DOHH2 (cell line): Measurements from ENCODE around the gene RBP2.

Experiments
- H3F3A ChIP-seq: fragments of 200-600 bp; sonication (generic), shearing (Covaris generic); 2 replicates; pipeline ENCODE4 v1.6.0; 2016; ENCODE audit warnings: antibody characterized with exemption, mild to moderate bottlenecking; ENCODE audit not compliant: control insufficient read depth, insufficient read depth
- H3K27ac ChIP-seq: fragments of 200-600 bp; sonication (generic); 2 replicates; pipeline ENCODE4 v1.5.1; 2014; ENCODE audit warnings: low read depth, mild to moderate bottlenecking, low read length, moderate library complexity
- H3K27me3 ChIP-seq: fragments of 200-600 bp; sonication (generic); 2 replicates; pipeline ENCODE4 v1.6.1; 2014; ENCODE audit warnings: mild to moderate bottlenecking, low read length, mixed read lengths; ENCODE audit not compliant: control insufficient read depth
- H3K36me3 ChIP-seq: fragments of 200-600 bp; sonication (generic); 2 replicates; pipeline ENCODE4 v1.6.1; 2014; ENCODE audit warnings: mild to moderate bottlenecking, low read length, moderate library complexity, mixed read lengths; ENCODE audit not compliant: control insufficient read depth
- H3K4me1 ChIP-seq: fragments of 200-600 bp; sonication (generic); 2 replicates; pipeline ENCODE4 v1.6.1; 2014; ENCODE audit warnings: mild to moderate bottlenecking, low read length, mixed read lengths; ENCODE audit not compliant: control insufficient read depth
- H3K4me2 ChIP-seq: fragments of 200-600 bp; sonication (generic); 2 replicates; pipeline ENCODE4 v1.6.0; 2014; ENCODE audit warnings: mild to moderate bottlenecking, low read length, moderate library complexity
- H3K4me3 ChIP-seq: fragments of 200-600 bp; sonication (generic); 2 replicates; pipeline ENCODE4 v1.5.1; 2014; ENCODE audit warnings: mild to moderate bottlenecking, low read length, mixed read lengths
- H3K79me2 ChIP-seq: fragments of 200-600 bp; sonication (generic); 2 replicates; pipeline ENCODE4 v1.6.1; 2014; ENCODE audit warnings: mild to moderate bottlenecking, low read length, mixed read lengths; ENCODE audit not compliant: control insufficient read depth
- H3K9me2 ChIP-seq: fragments of 200-600 bp; sonication (generic); replicated peaks from 2 replicates; pipeline ENCODE4 v1.6.1; 2014; ENCODE audit warnings: mild to moderate bottlenecking, low read length, mixed read lengths; ENCODE audit not compliant: control insufficient read depth
- H3K9me3 ChIP-seq: fragments of 200-600 bp; sonication (generic); 2 replicates; pipeline ENCODE4 v1.6.1; 2014; ENCODE audit warnings: antibody characterized with exemption, low read length, mixed read lengths; ENCODE audit not compliant: control insufficient read depth, insufficient read depth
- H4K20me1 ChIP-seq: fragments of 200-600 bp; sonication (generic); 2 replicates; pipeline ENCODE4 v1.6.0; 2014; ENCODE audit warnings: low read depth, mild to moderate bottlenecking, antibody characterized with exemption, low read length, moderate library complexity; ENCODE audit not compliant: control insufficient read depth, insufficient read depth
- CTCF ChIP-seq: fragments of 200-600 bp; sonication (generic); IDR thresholded peaks from one replicate; pipeline ENCODE4 v1.5.1; 2014; ENCODE audit warnings: antibody characterized with exemption, mild to moderate bottlenecking, low read depth, low read length; ENCODE audit not compliant: poor library complexity, severe bottlenecking
- EZH2phosphoT487 ChIP-seq: fragments of 200-600 bp; sonication (generic); IDR thresholded peaks from 2 replicates; pipeline ENCODE4 v1.6.1; 2017; ENCODE audit warnings: borderline replicate concordance, mild to moderate bottlenecking, antibody characterized with exemption, low read length, moderate library complexity, mixed read lengths

RBP2 gene

GRCh38 chr3:139482206-139482605 lies 5.9 kb upstream of the RBP2 start:
- Histone ChIP-seq H3K27me3 (no peaks in the 10 kb centered on the region), H3K4me2 (no peak overlapping the region), H3K9me2 (no peaks in the 10 kb centered on the region), H3K4me3 (no peak overlapping the region), H4K20me1 (no peaks in the 10 kb centered on the region), H3K27ac (no peak overlapping the region), H3K79me2 (no peaks in the 10 kb centered on the region), H3K36me3 (no peaks in the 10 kb centered on the region), H3K9me3 (no peaks in the 10 kb centered on the region), H3K4me1 (no peaks in the 10 kb centered on the region), H3F3A (no peaks in the 10 kb centered on the region)
- no peak for TF ChIP-seq EZH2phosphoT487
- no peak for TF ChIP-seq CTCF

- no peak overlapping the region for H3K4me3 ChIP-seq
- no peaks in the 10 kb centered on the region for H3F3A ChIP-seq
- H3K27ac ChIP-seq = no peak overlapping the region
- H3K27me3 ChIP-seq = no peaks in the 10 kb centered on the region
- no peak overlapping the region for H3K4me2 ChIP-seq
- H3K36me3 ChIP-seq = no peaks in the 10 kb centered on the region
- H3K9me3 ChIP-seq = no peaks in the 10 kb centered on the region
- no peak for TF ChIP-seq CTCF
- TF ChIP-seq EZH2phosphoT487 = no peak
- H3K9me2 ChIP-seq = no peaks in the 10 kb centered on the region
- H3K4me1 ChIP-seq = no peaks in the 10 kb centered on the region
- no peaks in the 10 kb centered on the region for H4K20me1 ChIP-seq
- H3K79me2 ChIP-seq = no peaks in the 10 kb centered on the region
Observed at GRCh38 chr3:139481116-139481515, 4.8 kb upstream of the RBP2 start.

GRCh38 chr3:139480585-139480984 lies 4.3 kb upstream of the RBP2 start:
- H3F3A ChIP-seq = no peaks in the 10 kb centered on the region
- H3K4me3 ChIP-seq = no peak overlapping the region
- TF ChIP-seq CTCF = no peak
- no peak for TF ChIP-seq EZH2phosphoT487
- H3K4me1 ChIP-seq = no peaks in the 10 kb centered on the region
- H3K9me3 ChIP-seq = no peaks in the 10 kb centered on the region
- H3K27ac ChIP-seq = no peak overlapping the region
- no peak overlapping the region for H3K4me2 ChIP-seq
- no peaks in the 10 kb centered on the region for H3K27me3 ChIP-seq
- no peaks in the 10 kb centered on the region for H3K9me2 ChIP-seq
- H4K20me1 ChIP-seq = no peaks in the 10 kb centered on the region
- no peaks in the 10 kb centered on the region for H3K36me3 ChIP-seq
- H3K79me2 ChIP-seq = no peaks in the 10 kb centered on the region
